Activated T-cell treated with anti-CD3 and anti-CD28 coated beads, Interleukin-2, amount 50 U/mL, for 1 hour (primary cell): ENCODE data around the gene TESMIN.

Source experiments
- DNase-seq: peaks from one replicate; pipeline ENCODE4 v3.0.0-alpha.2; 2020

TESMIN gene

DNA sequence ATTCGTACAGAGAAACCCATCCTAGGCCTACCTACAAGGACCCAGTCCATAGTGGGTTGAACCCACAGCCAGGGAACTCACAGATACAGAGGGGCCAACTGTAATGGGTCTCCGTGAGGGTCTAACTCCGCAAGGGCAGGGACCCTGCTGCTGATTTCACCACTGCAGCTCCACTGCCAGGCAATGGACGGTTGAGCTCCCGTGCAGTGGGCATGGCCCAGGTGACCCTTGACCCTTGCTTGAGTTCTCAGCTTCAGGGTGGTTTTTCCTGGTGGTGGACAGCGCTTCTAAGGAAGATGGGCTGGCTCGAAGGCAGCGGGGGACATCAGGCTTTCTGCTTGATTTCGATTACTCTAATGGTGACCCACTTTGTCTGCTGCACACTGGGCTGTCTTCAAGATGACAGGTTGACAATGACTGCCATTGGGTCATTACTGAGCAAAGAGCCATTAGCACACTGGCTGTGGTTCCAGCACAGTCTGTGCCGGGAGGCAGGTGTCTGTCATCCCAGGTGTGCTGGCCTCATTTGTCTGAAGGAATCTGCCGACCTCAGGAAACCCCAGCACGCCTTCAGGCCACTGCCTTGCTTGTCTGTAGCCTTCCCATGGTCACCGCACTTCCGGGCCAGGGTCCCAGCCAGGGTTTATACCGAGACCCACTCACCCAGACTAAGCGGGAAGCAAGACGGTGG is 70.6 kb downstream of the TESMIN start:
- no peak for DNase-seq

GRCh38 chr11:68678031-68678441 is 73.3 kb downstream of the TESMIN start:
- DNase-seq, result no peak

GRCh38 chr11:68677432-68677831 is 73.9 kb downstream of the TESMIN start:
- DNase-seq, result no peak

- DNase-seq, result no peak
These were observed 76.9 kb downstream of the TESMIN start for GRCh38 chr11:68674461-68674860.

GRCh38 chr11:68673991-68674390 is 77.3 kb downstream of the TESMIN start:
- no peak for DNase-seq

DNA sequence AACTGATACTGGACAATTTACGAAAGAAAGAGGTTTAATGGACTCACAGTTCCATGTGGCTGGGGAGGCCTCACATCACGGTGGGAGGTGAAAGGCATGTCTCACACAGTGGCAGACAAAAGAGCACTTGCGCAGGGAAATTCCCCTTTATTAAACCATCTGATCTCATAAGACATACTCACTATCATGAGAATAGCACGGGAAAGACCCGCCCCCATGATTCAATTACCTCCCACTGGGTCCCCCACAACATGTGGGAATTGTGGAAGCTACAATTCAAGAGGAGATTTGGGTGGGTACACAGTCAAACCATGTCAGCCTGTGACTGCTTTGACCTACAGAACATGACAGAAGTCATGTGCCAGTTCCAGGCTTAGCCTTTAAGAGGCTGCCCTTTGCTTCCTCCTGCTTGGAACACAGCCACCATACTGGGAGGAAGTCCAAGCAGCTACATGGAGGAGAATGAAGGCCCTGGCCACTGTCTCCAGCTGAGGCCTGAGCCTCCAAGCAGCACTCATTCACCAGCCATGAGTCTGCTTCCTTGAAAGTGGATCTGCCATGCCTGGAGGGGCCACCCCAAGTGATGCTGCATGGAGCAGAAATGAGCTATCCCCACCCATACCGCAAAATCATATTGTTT is 77.9 kb downstream of the TESMIN start:
- DNase-seq, result no peak

DNA sequence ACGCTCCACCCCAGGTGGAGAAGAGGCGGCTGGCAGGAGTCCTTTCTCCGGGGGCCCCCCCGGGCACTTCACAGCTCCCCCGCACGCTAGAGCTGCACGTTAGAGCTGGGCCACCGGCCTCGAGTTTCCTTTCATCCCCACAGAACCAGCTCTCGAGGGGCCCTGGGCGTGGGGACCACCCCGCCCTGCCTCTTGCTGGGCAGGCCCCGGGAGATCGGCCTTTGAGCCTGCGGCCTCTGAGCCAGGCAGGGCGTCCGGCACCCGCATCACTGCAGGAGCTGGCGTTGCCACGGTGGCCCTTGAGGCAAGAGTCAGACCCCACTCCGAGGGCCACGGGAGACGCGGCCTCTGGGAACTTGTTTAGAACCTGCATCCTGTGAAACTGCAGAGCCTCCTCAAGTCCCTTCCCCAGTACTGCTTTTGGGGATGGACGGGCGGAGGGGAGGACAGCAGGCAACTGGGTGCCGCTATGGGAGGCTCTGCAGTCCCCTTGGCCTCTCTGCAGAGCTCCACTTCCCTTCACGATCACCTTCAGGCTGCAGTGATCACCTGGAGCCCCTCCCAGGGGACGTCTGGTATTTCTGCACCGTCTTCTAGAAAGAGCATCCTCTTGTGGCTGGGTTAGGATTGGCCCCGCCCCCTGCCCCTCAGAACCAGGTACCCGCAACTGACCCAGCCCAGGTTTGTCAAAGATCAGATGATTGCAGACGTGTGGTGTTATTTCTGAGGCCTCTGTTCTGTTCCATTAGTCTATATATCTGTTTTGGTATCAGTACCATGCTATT is 80.9 kb downstream of the TESMIN start:
- DNase-seq, result no peak

DNA sequence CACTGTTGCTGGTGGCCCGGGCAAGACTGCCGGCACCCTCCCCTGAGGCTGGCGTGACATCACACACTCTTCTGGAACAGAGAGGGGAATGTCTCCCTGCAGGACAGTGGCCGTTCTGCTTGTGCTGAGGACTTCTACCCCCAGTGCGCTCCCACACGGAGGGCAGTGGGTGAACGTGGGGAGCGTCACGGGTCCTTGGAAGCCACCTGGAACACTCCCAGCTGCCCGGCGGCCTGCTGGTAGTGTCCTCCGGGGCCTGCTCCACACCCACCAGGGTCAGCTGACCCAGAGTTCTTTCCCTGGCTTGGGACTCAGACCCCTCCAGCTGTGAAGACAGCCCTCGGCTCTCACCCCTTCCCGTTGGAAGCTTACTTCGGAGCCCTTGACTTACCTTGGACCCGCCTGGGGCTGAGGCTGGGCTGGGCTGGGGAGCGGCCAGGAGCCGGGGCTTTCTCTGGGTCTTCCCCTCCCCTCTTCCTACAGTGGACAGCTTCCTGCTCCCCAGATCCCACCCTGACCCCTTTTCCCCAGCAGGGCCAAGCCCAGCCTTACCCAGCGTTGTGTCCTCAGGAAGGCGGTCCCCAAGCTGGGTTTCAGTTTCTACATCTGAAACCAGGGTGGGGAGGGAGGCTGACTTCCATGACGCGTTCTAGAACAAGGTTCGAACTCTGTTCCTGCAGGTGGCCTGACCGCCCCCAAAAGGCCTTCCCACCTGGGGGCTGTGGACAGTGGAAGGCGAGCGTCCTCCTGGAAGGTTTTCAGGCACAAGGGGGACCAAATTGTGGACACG is 81.8 kb downstream of the TESMIN start:
- no peak for DNase-seq

DNA sequence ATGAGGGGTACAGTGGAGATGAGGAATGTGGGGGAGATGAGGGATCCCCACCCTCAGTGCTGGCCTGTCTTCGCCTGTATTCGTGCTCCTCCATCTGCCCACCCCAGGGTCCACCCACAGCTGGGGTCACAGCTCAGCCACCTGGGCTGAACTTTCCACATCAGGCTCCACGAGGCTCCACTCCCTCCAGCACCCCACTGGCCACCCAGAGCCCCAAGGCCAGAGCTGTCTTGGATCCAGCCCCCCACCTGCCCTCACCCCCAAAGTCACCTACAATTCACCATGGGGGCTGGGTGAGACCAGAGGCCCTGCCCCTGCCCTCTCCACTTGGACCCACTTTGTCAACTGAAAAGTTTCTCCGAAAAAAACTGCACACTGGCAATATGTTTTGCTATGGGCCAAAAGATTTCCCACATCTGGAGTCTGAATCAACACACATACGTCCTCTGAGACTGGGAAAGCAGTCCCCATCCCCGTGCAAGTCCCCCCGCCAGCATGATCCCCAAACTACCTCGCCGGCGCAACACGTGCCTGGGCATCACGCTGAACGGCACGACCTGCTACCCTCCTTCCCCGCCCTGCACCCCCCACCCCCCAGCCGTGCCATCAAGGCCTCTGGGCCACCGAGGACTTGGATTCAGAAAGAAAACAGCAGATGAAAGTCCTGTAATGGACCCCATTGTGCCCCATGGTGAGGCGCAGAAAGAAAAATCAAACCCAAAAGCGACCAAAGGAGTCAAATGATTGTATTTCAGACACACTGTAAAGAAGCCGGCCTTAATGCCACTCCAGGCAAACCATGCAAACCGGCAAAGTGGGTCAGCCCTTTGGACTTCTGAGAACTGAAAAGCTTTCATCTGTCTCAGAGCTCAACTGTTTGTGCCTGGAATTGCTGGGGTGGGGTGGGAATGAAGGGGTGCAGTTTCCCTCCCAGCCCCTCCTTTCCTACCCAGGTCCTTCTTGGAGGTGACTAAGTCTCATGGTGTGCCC is 83.5 kb downstream of the TESMIN start:
- DNase-seq, result no peak

DNA sequence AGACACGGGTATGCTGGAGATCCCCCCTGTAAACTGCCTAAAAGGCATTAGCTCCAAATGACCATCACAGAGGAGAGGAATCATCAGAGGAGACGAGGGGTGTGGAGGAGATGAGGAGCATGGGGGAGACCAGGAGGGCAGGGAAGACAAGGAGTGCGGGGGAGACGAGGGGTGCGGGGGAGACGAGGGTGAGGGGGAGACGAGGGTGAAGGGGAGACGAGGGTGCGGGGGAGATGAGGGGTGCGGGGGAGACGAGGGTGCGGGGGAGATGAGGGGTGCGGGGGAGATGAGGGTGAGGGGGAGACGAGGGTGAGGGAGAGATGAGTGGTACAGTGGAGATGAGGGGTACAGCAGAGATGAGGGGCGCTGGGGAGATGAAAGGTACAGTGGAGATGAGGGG is 84.5 kb downstream of the TESMIN start:
- DNase-seq, result no peak

DNA sequence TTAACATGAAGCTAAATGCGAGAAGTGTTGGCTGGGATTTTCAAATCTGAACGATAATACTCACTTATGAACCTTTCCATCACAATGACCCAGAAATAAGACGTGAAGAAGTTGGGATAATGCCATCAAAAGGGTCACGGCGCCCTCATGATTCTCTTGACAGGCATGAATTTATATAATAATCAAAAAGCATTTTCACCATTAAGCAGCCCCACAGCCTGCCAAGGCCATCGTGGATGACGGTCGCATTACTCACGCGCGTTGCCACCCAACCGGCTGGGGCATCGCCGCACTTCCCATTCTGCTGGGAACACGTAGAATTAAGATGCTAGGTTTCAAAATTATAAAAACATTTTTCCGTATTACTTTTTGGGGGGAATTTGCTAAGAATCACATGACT is 85.9 kb downstream of the TESMIN start:
- DNase-seq, result no peak

DNA sequence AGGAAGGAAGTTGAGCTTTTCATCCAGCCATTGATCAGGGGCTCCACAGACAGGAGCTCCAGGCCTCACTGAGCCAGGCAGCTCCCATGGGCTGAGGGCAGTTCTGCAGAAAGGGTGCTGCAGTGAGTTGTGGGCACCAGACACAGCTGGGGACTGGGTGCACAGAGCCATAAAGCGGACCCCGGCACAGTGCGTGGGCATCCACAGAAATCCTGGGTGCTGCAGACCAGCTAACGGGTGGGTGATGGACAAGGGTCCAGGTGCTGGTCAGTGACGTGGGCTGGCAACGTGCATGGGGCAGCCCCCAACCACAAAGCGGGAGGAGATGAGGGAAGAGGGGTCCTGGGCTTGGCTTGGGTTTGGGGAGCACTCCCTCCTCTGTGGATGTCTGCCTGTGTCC is 86.4 kb downstream of the TESMIN start:
- DNase-seq, result no peak

- DNase-seq, result no peak
These were observed 87.2 kb downstream of the TESMIN start for GRCh38 chr11:68664141-68664540.

DNA sequence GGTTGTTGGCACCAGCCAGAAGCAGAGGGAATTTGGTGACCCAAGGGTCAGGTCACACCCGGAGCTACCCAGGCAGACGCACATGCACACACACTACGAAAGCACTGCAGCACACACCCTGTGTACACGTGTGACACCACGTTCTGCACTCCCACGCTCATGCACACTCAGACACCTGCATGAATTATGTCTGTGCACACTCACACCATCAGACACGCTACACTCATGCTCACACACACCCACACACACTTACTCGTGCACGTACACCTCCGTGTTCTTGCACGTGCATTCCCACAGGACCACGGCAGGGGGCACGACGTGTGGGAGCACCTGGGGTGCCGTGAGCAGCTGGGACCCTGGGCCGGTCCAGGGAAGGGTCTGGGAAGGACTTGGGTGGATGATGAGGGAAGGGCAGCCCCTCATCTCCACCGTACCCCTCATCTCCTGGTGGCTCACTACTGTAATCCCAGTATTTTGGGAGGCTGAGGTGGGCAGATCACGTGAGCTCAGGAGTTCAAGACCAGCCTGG is 87.8 kb downstream of the TESMIN start:
- no peak for DNase-seq

- DNase-seq, result no peak
These were observed 89.4 kb downstream of the TESMIN start for GRCh38 chr11:68661697-68662603.

- DNase-seq, result no peak
These were observed 90.3 kb downstream of the TESMIN start for GRCh38 chr11:68661014-68661413.

- DNase-seq, result no peak
These were observed 91.1 kb downstream of the TESMIN start for GRCh38 chr11:68660066-68660810.

- no peak for DNase-seq
These were observed 92.0 kb downstream of the TESMIN start for GRCh38 chr11:68659158-68659921.

DNA sequence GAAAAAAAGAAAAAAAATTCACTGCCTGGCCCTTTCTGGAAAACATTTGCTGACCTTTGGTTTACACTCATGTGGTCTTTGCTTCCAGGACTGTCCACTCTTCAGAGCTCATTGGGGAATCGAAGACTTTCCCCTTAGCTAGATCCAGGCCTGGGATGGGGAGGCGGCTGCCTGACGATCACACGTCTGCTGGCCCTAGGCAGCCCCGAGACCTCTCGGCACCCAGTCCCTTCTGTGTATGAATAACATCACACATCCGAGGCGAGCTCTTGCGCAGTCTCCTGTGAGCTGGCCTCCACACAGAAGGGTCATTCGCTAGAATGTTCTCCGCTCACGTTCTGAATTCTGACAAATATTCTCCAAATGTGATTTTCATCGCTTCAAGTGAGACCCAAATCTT is 92.7 kb downstream of the TESMIN start:
- no peak for DNase-seq
